A673 (cell line): ENCODE data around the gene NT5C. TPM values are rescaled to one million over a fixed set of nuclear protein-coding genes. Genes with fewer than 3 reads are reported as not detected.
"Not testable (repeated sequence)": the region's sequence is repeated elsewhere in the genome, so short reads cannot be mapped to it uniquely, and the experiment has no call there.

ENCODE experiments used
- BruUV-seq: library from RNA; stranded (reverse); fragments of 400-500 nt; replicated peaks from 2 replicates; lab custom pipeline; 2021; lab: Mats Ljungman, UMichigan
- CTCF ChIA-PET: fragments of 300-600 bp; sonication (Branson Sonifier 250); formaldehyde crosslinking; loops from one replicate; lab custom pipeline; 2022; ENCODE audit warnings: antibody characterized with exemption; lab: Charles Lee
- POLR2A ChIA-PET: fragments of 300-600 bp; sonication (Branson Sonifier 250); formaldehyde crosslinking; loops from one replicate; lab custom pipeline; 2022; ENCODE audit warnings: antibody characterized with exemption; ENCODE audit not compliant: low non-redundant PET; lab: Charles Lee
- DNase-seq: peaks from one replicate; pipeline ENCODE4 v3.0.0-alpha.2; 2015; ENCODE audit warnings: low spot score
- H3K27ac ChIP-seq: fragments of 200-600 bp; sonication (generic); 2 replicates; pipeline ENCODE4 v1.5.1; 2016; ENCODE audit warnings: mixed run types, low read depth, mild to moderate bottlenecking, mixed read lengths, antibody characterized with exemption, low read length; ENCODE audit not compliant: poor library complexity, severe bottlenecking
- H3K27me3 ChIP-seq: fragments of 200-600 bp; sonication (generic); replicated peaks from 2 replicates; pipeline ENCODE4 v1.6.1; 2017; ENCODE audit warnings: mixed run types, low read depth, mild to moderate bottlenecking, mixed read lengths, antibody characterized with exemption, low read length; ENCODE audit not compliant: insufficient read depth, poor library complexity
- H3K36me3 ChIP-seq: fragments of 200-600 bp; sonication (generic); 2 replicates; pipeline ENCODE4 v1.6.1; 2016; ENCODE audit warnings: mixed run types, mild to moderate bottlenecking, mixed read lengths, antibody characterized with exemption, low read length; ENCODE audit not compliant: insufficient read depth, poor library complexity, severe bottlenecking
- H3K4me1 ChIP-seq: fragments of 200-600 bp; sonication (generic); 2 replicates; pipeline ENCODE4 v1.6.1; 2017; ENCODE audit warnings: mixed run types, mild to moderate bottlenecking, mixed read lengths, antibody characterized with exemption, low read length; ENCODE audit not compliant: insufficient read depth, poor library complexity, severe bottlenecking
- H3K4me3 ChIP-seq: fragments of 200-600 bp; sonication (generic); 2 replicates; pipeline ENCODE4 v1.5.1; 2016; ENCODE audit warnings: low read depth, mixed run types, mild to moderate bottlenecking, mixed read lengths, low read length; ENCODE audit not compliant: poor library complexity, severe bottlenecking
- H3K9me3 ChIP-seq: fragments of 200-600 bp; sonication (generic); 2 replicates; pipeline ENCODE4 v1.6.1; 2016; ENCODE audit warnings: mixed run types, low read depth, mild to moderate bottlenecking, mixed read lengths, antibody characterized with exemption, low read length; ENCODE audit not compliant: poor library complexity, severe bottlenecking
- CTCF ChIP-seq: fragments of 300-800, 200-600 bp; sonication (generic); conservative IDR thresholded peaks from 2 replicates; pipeline ENCODE4 v1.5.1; 2017; ENCODE audit warnings: low read depth, mild to moderate bottlenecking, antibody characterized with exemption, low read length, moderate library complexity, mixed read lengths
- EZH2 ChIP-seq: fragments of 200-600 bp; sonication (generic); IDR thresholded peaks from 2 replicates; pipeline ENCODE4 v1.6.1; 2017; ENCODE audit warnings: borderline replicate concordance, low read depth, mild to moderate bottlenecking, mixed read lengths, antibody characterized with exemption, low read length; ENCODE audit not compliant: poor library complexity, severe bottlenecking
- intact Hi-C: fragments of 100-400 bp; cut with micrococcal nuclease; formaldehyde crosslinking; loops from one replicate; pipeline ENCODE4 v1.10.0; 2022; ENCODE audit not compliant: unreplicated experiment
- total RNA-seq: library from RNA; stranded (reverse); gene quantifications from 2 replicates; pipeline ENCODE4 v1.2.3, GENCODE V29; 2021

The NT5C gene
- total RNA-seq, 1 experiment from 2014 or later, result 43.3 TPM

DNA sequence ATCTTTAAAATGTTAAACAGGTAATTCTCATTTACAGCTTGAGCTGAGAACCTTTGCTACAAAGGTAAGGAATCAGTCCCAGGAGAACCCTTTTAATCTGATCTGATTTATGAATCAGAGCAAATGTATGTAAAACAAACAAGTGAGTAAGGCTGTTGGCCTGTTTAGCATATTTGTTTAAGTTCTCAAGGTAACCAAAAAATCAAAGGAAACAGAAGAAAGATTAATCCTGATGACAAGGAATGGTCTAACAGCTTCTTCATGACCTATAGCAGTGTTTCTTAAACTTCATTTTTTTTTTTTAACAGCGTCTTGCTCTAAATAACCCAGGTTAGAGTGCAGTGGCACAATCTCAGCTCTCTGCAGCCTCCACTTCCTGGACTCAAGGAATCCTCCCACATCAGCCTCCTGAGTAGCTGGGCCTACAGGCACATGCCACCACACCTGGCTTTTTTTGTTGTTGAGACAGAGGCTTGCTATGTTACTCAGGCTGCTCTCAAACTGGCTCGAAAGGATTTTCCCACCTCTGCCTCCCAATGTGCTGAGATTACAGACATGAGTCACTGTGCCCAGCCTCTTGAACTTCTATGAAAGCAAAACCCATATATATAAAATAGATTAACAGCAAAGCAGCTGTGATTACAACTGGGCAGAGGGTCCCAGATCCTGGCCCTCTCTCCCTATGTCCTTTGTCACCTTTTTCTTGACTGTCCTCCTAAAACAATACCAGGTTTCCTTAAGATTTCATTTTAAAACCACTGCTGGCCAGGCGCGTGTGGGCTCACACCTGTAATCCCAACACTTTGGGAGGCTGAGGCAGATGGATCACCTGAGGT lies 27.9 kb upstream of the NT5C start:
- intact Hi-C loops, result no loop called here
- Histone ChIP-seq H3K4me3 (no peak overlapping the region), H3K36me3 (peaks cover 11% of the 10 kb centered on the region), H3K27me3 (no peaks in the 10 kb centered on the region), H3K27ac (no peak overlapping the region), H3K9me3 (no peaks in the 10 kb centered on the region), H3K4me1 (peaks cover 4% of the 10 kb centered on the region)
- BruUV-seq, result no TSS peak
- ChIA-PET CTCF (interaction anchor here (0.5 kb wide), 1 partner anchor 13 kb away, joined by 3 read pairs; no protein-coding TSS in a partner anchor), POLR2A (no interaction called here)
- DNase-seq, result no peak
- TF ChIP-seq CTCF (no peak), EZH2 (no peak)

DNA sequence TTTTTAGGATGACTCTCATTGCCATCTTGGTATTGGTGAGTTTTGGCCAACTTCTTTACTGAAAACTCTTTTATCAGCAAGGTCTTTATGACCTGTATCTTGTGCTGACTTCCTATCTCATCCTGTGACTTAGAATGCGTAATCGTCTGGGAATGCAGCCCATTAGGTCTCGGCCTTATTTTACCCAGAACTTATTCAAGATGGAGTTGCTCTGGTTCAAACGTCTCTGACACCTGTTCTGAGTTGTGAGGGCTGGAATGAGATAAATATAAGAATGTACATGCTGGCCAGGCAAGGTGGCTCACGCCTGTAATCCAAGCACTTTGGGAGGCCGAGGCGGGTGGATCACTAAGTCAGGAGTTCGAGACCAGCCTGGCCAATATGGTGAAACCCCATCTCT lies 26.9 kb upstream of the NT5C start:
- H3K36me3 ChIP-seq, intact Hi-C loops, DNase-seq, CTCF ChIA-PET, H3K4me1 ChIP-seq, H3K27me3 ChIP-seq, H3K4me3 ChIP-seq, POLR2A ChIA-PET, H3K27ac ChIP-seq, H3K9me3 ChIP-seq, BruUV-seq: not testable (repeated sequence)

DNA sequence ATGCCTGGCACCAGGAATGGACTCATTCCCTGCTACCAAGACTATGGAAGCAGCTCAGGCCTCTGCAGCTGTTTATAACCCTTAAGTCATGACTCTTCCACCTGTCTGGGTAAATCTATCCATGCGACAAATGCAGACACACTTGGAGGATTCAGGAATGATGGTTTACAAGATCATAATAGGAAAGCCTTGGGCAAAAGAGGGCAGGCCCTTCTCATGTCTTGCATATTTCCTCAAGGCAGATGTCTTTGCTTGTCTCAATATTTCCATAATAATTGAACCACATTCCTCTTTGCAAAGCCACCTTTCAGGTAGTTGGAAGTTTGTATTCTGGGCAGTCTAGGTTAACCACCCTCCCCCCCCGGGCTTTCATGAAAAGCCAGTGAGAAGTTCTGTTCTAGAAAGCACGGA lies 23.7 kb upstream of the NT5C start:
- Histone ChIP-seq H3K4me3 (no peak overlapping the region), H3K4me1 (peaks cover 4% of the 10 kb centered on the region), H3K36me3 (no peaks in the 10 kb centered on the region), H3K27me3 (no peaks in the 10 kb centered on the region), H3K9me3 (no peaks in the 10 kb centered on the region), H3K27ac (peak overlapping the region; percentile 3)
- no peak for DNase-seq
- ChIA-PET POLR2A (interaction anchor here (0.7 kb wide), 2 partner anchors 31 to 120 kb away, joined by 4 to 7 read pairs; no protein-coding TSS in a partner anchor), CTCF (no interaction called here)
- intact Hi-C loops, result no loop called here
- TF ChIP-seq CTCF (no peak), EZH2 (no peak)
- no TSS peak for BruUV-seq
